Body of pancreas (tissue), 4 donors: ENCODE results near the gene CTSG. TPM values are rescaled to one million over a fixed set of nuclear protein-coding genes. Genes with fewer than 3 reads are reported as not detected.
"Not testable (repeated sequence)": the region's sequence is repeated elsewhere in the genome, so short reads cannot be mapped to it uniquely, and the experiment has no call there.

ENCODE experiments used
- ATAC-seq: fragments of 150-250 bp; one replicate; pipeline ENCODE4 v1.9.1; 2016
- DNase-seq, 4 donors: peaks; one replicate each; pipeline ENCODE4 v3.0.0-alpha.2; 2019
- H3K27ac ChIP-seq, 4 donors: fragments of 200-600 bp; sonication (generic); 1 replicate in 3 of 4; 2 replicates in 1 of 4; pipeline versions ENCODE4 v1.5.1 to v1.6.1; 2016 to 2019; ENCODE audit warnings: mild to moderate bottlenecking in 1 of 4, mixed read lengths in 1 of 4, moderate library complexity in 1 of 4
- H3K27me3 ChIP-seq, 2 donors: fragments of 200-600 bp; sonication (generic); one replicate each; pipeline ENCODE4 v1.6.0; 2016; ENCODE audit warnings: mild to moderate bottlenecking in 1 of 2
- H3K36me3 ChIP-seq, 2 donors: fragments of 200-600 bp; sonication (generic); replicated peaks in 1 of 2; 2 replicates each; pipeline ENCODE4 v1.5.1; 2016; ENCODE audit warnings: low read depth in 2 of 2; ENCODE audit not compliant: insufficient read depth in 1 of 2
- H3K4me1 ChIP-seq: fragments of 200-600 bp; sonication (generic); one replicate; pipeline ENCODE4 v1.6.0; 2016
- H3K4me3 ChIP-seq, 2 donors: fragments of 200-600 bp; sonication (generic); 1 replicate in 1 of 2; 2 replicates in 1 of 2; pipeline ENCODE4 v1.5.1; 2016 to 2019
- H3K9me3 ChIP-seq, 3 donors: fragments of 200-600 bp; sonication (generic); 1 replicate in 2 of 3; 2 replicates in 1 of 3; pipeline ENCODE4 v1.5.1; 2016
- POLR2A ChIP-seq, 3 donors: fragments of 450-650 bp; IDR thresholded peaks; one replicate each; pipeline ENCODE4 v1.6.1; 2016; ENCODE audit warnings: antibody characterized with exemption in 3 of 3, mild to moderate bottlenecking in 2 of 3
- WGBS, 2 donors: methylation state at CpG; one replicate each; pipeline ENCODE4 v1.1.5; 2017; 5-methylcytosine and 5-hydroxymethylcytosine counted together
- intact Hi-C: fragments of 100-400 bp; cut with DNase I; formaldehyde crosslinking; loops from one replicate; pipeline ENCODE4 v1.15.1; 2023
- total RNA-seq, 2 donors: library from RNA; depleted of rRNA; stranded (reverse); fragments of >200 nt; gene quantifications; one replicate each; pipeline ENCODE4 v1.1.0, GENCODE V29; 2016
- TF ChIP-seq, protein P1 (sequence below), 7 experiments: fragments of 450-650 bp in 4 of 7; fragments of 200-600 bp in 3 of 7; sonication (generic) in 3 of 7; IDR thresholded peaks; one replicate each; pipeline ENCODE4 v1.5.1; 2016 to 2019; ENCODE audit warnings: antibody characterized with exemption in 7 of 7

The CTSG gene
- total RNA-seq, 2 donors from 2014 or later = not detected

GRCh38 chr14:24542346-24542936 lies 33.6 kb downstream of the CTSG start:
- ATAC-seq = no peak
- Histone ChIP-seq H3K27ac (no peak overlapping the region), H3K27me3 (no peaks in the 10 kb centered on the region), H3K4me1 (no peaks in the 10 kb centered on the region), H3K9me3 (no peaks in the 10 kb centered on the region), H3K36me3 (no peaks in the 10 kb centered on the region), H3K4me3 (no peak overlapping the region)
- TF ChIP-seq POLR2A (IDR thresholded peaks at IDR 0.05) = no peak
- TF ChIP-seq, protein P1, sequence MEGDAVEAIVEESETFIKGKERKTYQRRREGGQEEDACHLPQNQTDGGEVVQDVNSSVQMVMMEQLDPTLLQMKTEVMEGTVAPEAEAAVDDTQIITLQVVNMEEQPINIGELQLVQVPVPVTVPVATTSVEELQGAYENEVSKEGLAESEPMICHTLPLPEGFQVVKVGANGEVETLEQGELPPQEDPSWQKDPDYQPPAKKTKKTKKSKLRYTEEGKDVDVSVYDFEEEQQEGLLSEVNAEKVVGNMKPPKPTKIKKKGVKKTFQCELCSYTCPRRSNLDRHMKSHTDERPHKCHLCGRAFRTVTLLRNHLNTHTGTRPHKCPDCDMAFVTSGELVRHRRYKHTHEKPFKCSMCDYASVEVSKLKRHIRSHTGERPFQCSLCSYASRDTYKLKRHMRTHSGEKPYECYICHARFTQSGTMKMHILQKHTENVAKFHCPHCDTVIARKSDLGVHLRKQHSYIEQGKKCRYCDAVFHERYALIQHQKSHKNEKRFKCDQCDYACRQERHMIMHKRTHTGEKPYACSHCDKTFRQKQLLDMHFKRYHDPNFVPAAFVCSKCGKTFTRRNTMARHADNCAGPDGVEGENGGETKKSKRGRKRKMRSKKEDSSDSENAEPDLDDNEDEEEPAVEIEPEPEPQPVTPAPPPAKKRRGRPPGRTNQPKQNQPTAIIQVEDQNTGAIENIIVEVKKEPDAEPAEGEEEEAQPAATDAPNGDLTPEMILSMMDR (IDR thresholded peaks at IDR 0.05) = no peak
- intact Hi-C loops = no loop called here
- DNase-seq = no peak
- WGBS, 2 donors = 47 to 51% methylated on average over 2 of the region's 2 CpGs

- Histone ChIP-seq H3K36me3 (no peaks in the 10 kb centered on the region), H3K27ac (no peak overlapping the region), H3K4me3 (no peak overlapping the region), H3K9me3 (no peaks in the 10 kb centered on the region), H3K27me3 (no peaks in the 10 kb centered on the region), H3K4me1 (no peaks in the 10 kb centered on the region)
- intact Hi-C loops = no loop called here
- peak in 1 of 4 donors; percentile 2 for DNase-seq
- no peak for ATAC-seq
- TF ChIP-seq POLR2A (IDR thresholded peaks at IDR 0.05) = no peak
- TF ChIP-seq, protein P1 (IDR thresholded peaks at IDR 0.05) = no peak
- WGBS, 2 donors = 52 to 56% methylated on average over 1 of the region's 1 CpG
Measured at GRCh38 chr14:24535737-24536136, 40.3 kb downstream of the CTSG start.

GRCh38 chr14:24534286-24534685 lies 41.8 kb downstream of the CTSG start:
- TF ChIP-seq POLR2A (IDR thresholded peaks at IDR 0.05) = no peak
- TF ChIP-seq, protein P1 (IDR thresholded peaks at IDR 0.05) = no peak
- Histone ChIP-seq H3K4me1 (no peaks in the 10 kb centered on the region), H3K4me3 (no peak overlapping the region), H3K36me3 (no peaks in the 10 kb centered on the region), H3K27ac (no peak overlapping the region), H3K9me3 (no peaks in the 10 kb centered on the region), H3K27me3 (no peaks in the 10 kb centered on the region)
- ATAC-seq (no peak), DNase-seq (no peak)
- intact Hi-C loops = no loop called here
- 38 to 50% methylated on average over 3 of the region's 3 CpGs for WGBS, 2 donors

- H3K27ac ChIP-seq, H3K4me3 ChIP-seq, H3K27me3 ChIP-seq, H3K36me3 ChIP-seq, DNase-seq, H3K9me3 ChIP-seq, H3K4me1 ChIP-seq, intact Hi-C loops, ATAC-seq: not testable (repeated sequence)
- WGBS, 2 donors = 65 to 72% methylated on average over 15 of the region's 15 CpGs
Measured at GRCh38 chr14:24525877-24526620, 50.0 kb downstream of the CTSG start.

Other genes with a start within 250 kb of the CTSG start
- 10 to 100 TPM; 10.6 to 14.8 TPM for gene ADCY4, start 241.2 kb downstream of the CTSG start, total RNA-seq
- 1 to 10 TPM; 6.0 to 9.9 TPM for gene RIPK3, start 236.3 kb downstream of the CTSG start, total RNA-seq
- gene NFATC4, start 208.1 kb downstream of the CTSG start, total RNA-seq = 10 to 100 TPM; 11.9 to 19.8 TPM
- 1 to 10 TPM; 7.3 to 7.5 TPM for gene NYNRIN, start 177.2 kb downstream of the CTSG start, total RNA-seq
- gene CBLN3, start 146.6 kb downstream of the CTSG start, total RNA-seq = 1 to 10 TPM in 1 of 2 donors, under 1 TPM in 1; 0.33 to 4.9 TPM
- gene KHNYN, start 146.3 kb downstream of the CTSG start, total RNA-seq = 10 to 100 TPM; 43.8 TPM
- 10 to 100 TPM; 34.8 to 63.6 TPM for gene SDR39U1, start 133.5 kb downstream of the CTSG start, total RNA-seq
- not detected for gene CMA1, start 68.0 kb downstream of the CTSG start, total RNA-seq
- gene GZMH, start 33.4 kb upstream of the CTSG start, total RNA-seq = not detected
- not detected for gene GZMB, start 57.9 kb upstream of the CTSG start, total RNA-seq